KMS-11 (cell line): ENCODE data around the gene OR2T27.

Experiments used
- H2AFZ ChIP-seq: fragments of 200-600 bp; sonication (generic); 2 replicates; pipeline ENCODE4 v1.6.1; 2016; ENCODE audit warnings: antibody characterized with exemption, mixed run types, low read depth
- H3K27ac ChIP-seq: fragments of 200-600 bp; sonication (generic); 2 replicates; pipeline ENCODE4 v1.6.1; 2016; ENCODE audit warnings: mild to moderate bottlenecking, mixed run types
- H3K27me3 ChIP-seq: fragments of 200-600 bp; sonication (generic); 2 replicates; pipeline ENCODE4 v1.6.1; 2017; ENCODE audit warnings: mild to moderate bottlenecking, low read depth, mixed run types, moderate library complexity; ENCODE audit not compliant: insufficient read depth
- H3K36me3 ChIP-seq: fragments of 200-600 bp; sonication (generic); 2 replicates; pipeline ENCODE4 v1.6.1; 2017; ENCODE audit warnings: mild to moderate bottlenecking, mixed run types; ENCODE audit not compliant: insufficient read depth
- H3K4me1 ChIP-seq: fragments of 200-600 bp; sonication (generic); 2 replicates; pipeline ENCODE4 v1.6.1; 2016; ENCODE audit warnings: mild to moderate bottlenecking, low read depth, mixed run types; ENCODE audit not compliant: poor library complexity, severe bottlenecking
- H3K4me2 ChIP-seq: fragments of 200-600 bp; sonication (generic); 2 replicates; pipeline ENCODE4 v1.7.0; 2016; ENCODE audit warnings: mild to moderate bottlenecking, mixed run types
- H3K4me3 ChIP-seq: fragments of 200-600 bp; sonication (generic); IDR thresholded peaks from 2 replicates; pipeline ENCODE4 v1.6.1; 2017; ENCODE audit warnings: low read depth, low read length, mixed read lengths; ENCODE audit not compliant: insufficient read depth
- H3K79me2 ChIP-seq: fragments of 200-600 bp; sonication (generic); 2 replicates; pipeline ENCODE4 v1.6.1; 2016; ENCODE audit warnings: low read depth, mixed run types; ENCODE audit not compliant: insufficient read depth
- H3K9ac ChIP-seq: fragments of 200-600 bp; sonication (generic); 2 replicates; pipeline ENCODE4 v1.6.1; 2016; ENCODE audit warnings: mild to moderate bottlenecking, mixed run types
- H4K20me1 ChIP-seq: fragments of 200-600 bp; sonication (generic); 2 replicates; pipeline ENCODE4 v1.6.1; 2016; ENCODE audit warnings: mild to moderate bottlenecking, mixed run types; ENCODE audit not compliant: insufficient read depth
- CTCF ChIP-seq: fragments of 200-600 bp; sonication (generic); conservative IDR thresholded peaks from 2 replicates; pipeline ENCODE4 v1.6.1; 2017; ENCODE audit warnings: low read depth, mild to moderate bottlenecking, antibody characterized with exemption, low read length, moderate library complexity, mixed read lengths

Gene OR2T27

GRCh38 chr1:248610301-248610700, 45.0 kb downstream of the OR2T27 start:
- H3K9ac ChIP-seq, result no peak overlapping the region
- no peaks in the 10 kb centered on the region for H3K79me2 ChIP-seq
- H3K36me3 ChIP-seq, result no peaks in the 10 kb centered on the region
- H3K4me3 ChIP-seq, result no peak overlapping the region
- no peak overlapping the region for H3K27ac ChIP-seq
- TF ChIP-seq CTCF, result no peak
- no peaks in the 10 kb centered on the region for H4K20me1 ChIP-seq
- no peaks in the 10 kb centered on the region for H3K27me3 ChIP-seq
- no peak overlapping the region for H3K4me2 ChIP-seq
- H3K4me1 ChIP-seq, result peaks cover 24% of the 10 kb centered on the region
- H2AFZ ChIP-seq, result no peak overlapping the region
